Right lobe of liver (tissue), 4 donors: Measurements from ENCODE around the gene RPTOR.

Experiments
- CTCF ChIP-seq, 4 donors: fragments of 200-600 bp in 3 of 4; fragments of 450-650 bp in 1 of 4; IDR thresholded peaks; one replicate each; pipeline versions ENCODE4 v1.5.1 to v1.8.0; 2016 to 2022; ENCODE audit warnings: antibody characterized with exemption in 4 of 4, mild to moderate bottlenecking in 2 of 4
- POLR2A ChIP-seq: fragments of 450-650 bp; IDR thresholded peaks from one replicate; pipeline ENCODE4 v1.6.1; 2017; ENCODE audit warnings: antibody characterized with exemption, mild to moderate bottlenecking
- donor health status: DM: no; HTN: no; CAD: no.
- donor health status: DM: no; HTN: no; CAD: no.
- donor health status: DM: no; HTN: yes; CAD: no.

GRCh38 chr17:80922580-80923160, 378.0 kb downstream of the RPTOR start:
- TF ChIP-seq CTCF (IDR thresholded peaks at IDR 0.05) (no peak), POLR2A (no peak)
